Esophagus squamous epithelium (tissue), 4 donors: ENCODE results near the gene TBRG4.

Experiments used
- CTCF ChIP-seq, 6 experiments: fragments of 450-650 bp in 4 of 6; fragments of 200-600 bp in 2 of 6; sonication (generic) in 2 of 6; IDR thresholded peaks; one replicate each; pipeline ENCODE4 v1.5.1; 2016 to 2019; ENCODE audit warnings: antibody characterized with exemption in 6 of 6, mild to moderate bottlenecking in 4 of 6, moderate library complexity in 4 of 6
- POLR2A ChIP-seq, 4 donors: fragments of 450-650 bp; IDR thresholded peaks; one replicate each; pipeline ENCODE4 v1.6.1; 2017; ENCODE audit warnings: antibody characterized with exemption in 4 of 4, mild to moderate bottlenecking in 4 of 4, moderate library complexity in 3 of 4

- TF ChIP-seq CTCF (IDR thresholded peaks at IDR 0.05) = no peak
- TF ChIP-seq POLR2A (IDR thresholded peaks at IDR 0.05) = no peak
These were observed 20.4 kb upstream of the TBRG4 start for GRCh38 chr7:45131891-45132290.
